Mesothelial cell of epicardium (in vitro differentiated cells): Measurements from ENCODE around the gene CENATAC. TPM values are rescaled to one million over a fixed set of nuclear protein-coding genes. Genes with fewer than 3 reads are reported as not detected.
A peak's percentile ranks its signal among the peaks of the same experiment; 100 is the strongest.

ENCODE experiments used
- DNase-seq, 2 experiments: peaks; one replicate each; pipeline ENCODE4 v3.0.0; 2021; ENCODE audit warnings: low spot score in 2 of 2; ENCODE audit not compliant: unreplicated experiment in 2 of 2
- H3K27ac Mint-ChIP-seq: 2 replicates; pipeline ENCODE4 v1.8.0; 2021; ENCODE audit warnings: mixed read lengths
- H3K27me3 Mint-ChIP-seq: 2 replicates; pipeline ENCODE4 v1.8.0; 2021; ENCODE audit warnings: low read depth, mixed read lengths
- H3K36me3 Mint-ChIP-seq: 2 replicates; pipeline ENCODE4 v1.8.0; 2021; ENCODE audit warnings: mixed read lengths
- H3K4me1 Mint-ChIP-seq: 2 replicates; pipeline ENCODE4 v1.8.0; 2021; ENCODE audit warnings: mixed read lengths
- H3K4me3 Mint-ChIP-seq: 2 replicates; pipeline ENCODE4 v1.8.0; 2021; ENCODE audit warnings: mild to moderate bottlenecking, moderate library complexity, mixed read lengths
- H3K9me3 Mint-ChIP-seq: 2 replicates; pipeline ENCODE4 v1.8.0; 2021; ENCODE audit warnings: mixed read lengths
- CTCF ChIP-seq: fragments of 200-600 bp; sonication (generic); IDR thresholded peaks from one replicate; pipeline ENCODE4 v1.5.0; 2021; ENCODE audit warnings: antibody characterized with exemption; ENCODE audit not compliant: unreplicated experiment
- total RNA-seq: library from RNA; stranded (reverse); gene quantifications from 3 replicates; pipeline ENCODE4 v1.2.1, GENCODE V29; 2021

The CENATAC gene
- total RNA-seq, 1 donor from 2014 or later, result 69.1 TPM

- no peak overlapping the region for H3K4me3 Mint-ChIP-seq
- H3K9me3 Mint-ChIP-seq, result no peaks in the 10 kb centered on the region
- peak overlapping the region; percentile 67 for H3K27ac Mint-ChIP-seq
- no peaks in the 10 kb centered on the region for H3K27me3 Mint-ChIP-seq
- DNase-seq, result no peak
- peaks cover 30% of the 10 kb centered on the region for H3K4me1 Mint-ChIP-seq
- no peak for TF ChIP-seq CTCF
- H3K36me3 Mint-ChIP-seq, result peaks cover 15% of the 10 kb centered on the region
Measured at GRCh38 chr11:119000906-119001305, 3.0 kb downstream of the CENATAC start.

- Mint-ChIP-seq H3K27me3 (no peaks in the 10 kb centered on the region), H3K4me3 (no peak overlapping the region), H3K27ac (no peak overlapping the region), H3K36me3 (peaks cover 19% of the 10 kb centered on the region), H3K9me3 (no peaks in the 10 kb centered on the region), H3K4me1 (no peaks in the 10 kb centered on the region)
- TF ChIP-seq CTCF, result no peak
- no peak for DNase-seq
Measured at GRCh38 chr11:119006656-119007055, 8.7 kb downstream of the CENATAC start.

- no peaks in the 10 kb centered on the region for H3K27me3 Mint-ChIP-seq
- H3K9me3 Mint-ChIP-seq, result no peaks in the 10 kb centered on the region
- no peak overlapping the region for H3K27ac Mint-ChIP-seq
- no peak for DNase-seq
- no peaks in the 10 kb centered on the region for H3K4me1 Mint-ChIP-seq
- no peak for TF ChIP-seq CTCF
- H3K4me3 Mint-ChIP-seq, result no peak overlapping the region
- peaks cover 38% of the 10 kb centered on the region for H3K36me3 Mint-ChIP-seq
Measured at GRCh38 chr11:119011476-119012053, 13.6 kb downstream of the CENATAC start.

- Mint-ChIP-seq H3K9me3 (no peaks in the 10 kb centered on the region), H3K4me3 (no peak overlapping the region), H3K36me3 (peaks cover 32% of the 10 kb centered on the region), H3K4me1 (peaks cover 6% of the 10 kb centered on the region), H3K27me3 (no peaks in the 10 kb centered on the region), H3K27ac (peak overlapping the region; percentile 26)
- DNase-seq, result no peak
- no peak for TF ChIP-seq CTCF
Measured at GRCh38 chr11:119012629-119013170, 14.8 kb downstream of the CENATAC start.

- TF ChIP-seq CTCF, result no peak
- peaks cover 32% of the 10 kb centered on the region for H3K36me3 Mint-ChIP-seq
- peak overlapping the region; percentile 43 for H3K27ac Mint-ChIP-seq
- DNase-seq, result no peak
- no peak overlapping the region for H3K4me3 Mint-ChIP-seq
- peaks cover 11% of the 10 kb centered on the region for H3K4me1 Mint-ChIP-seq
- no peaks in the 10 kb centered on the region for H3K27me3 Mint-ChIP-seq
- H3K9me3 Mint-ChIP-seq, result no peaks in the 10 kb centered on the region
Measured at GRCh38 chr11:119014209-119014924, 16.4 kb downstream of the CENATAC start.
